Panc1 (cell line): ENCODE data around the gene MSI2. TPM values are rescaled to one million over a fixed set of nuclear protein-coding genes. Genes with fewer than 3 reads are reported as not detected.

Experiments used
- ATAC-seq: fragments of 200-7000 bp; cut with Tn5 transposase; 2 replicates; pipeline ENCODE4 v1.9.1; 2020; ENCODE audit warnings: mild to moderate bottlenecking, moderate library complexity
- BruUV-seq: library from RNA; stranded (reverse); fragments of 400-500 nt; replicated peaks from 2 replicates; lab custom pipeline; 2021; lab: Mats Ljungman, UMichigan
- CTCF ChIA-PET: fragments of 300-600 bp; sonication (Branson Sonifier 250); formaldehyde crosslinking; loops from one replicate; lab custom pipeline; 2022; ENCODE audit warnings: antibody characterized with exemption; lab: Charles Lee
- POLR2A ChIA-PET: fragments of 300-600 bp; sonication (Branson Sonifier 250); formaldehyde crosslinking; loops from one replicate; lab custom pipeline; 2022; ENCODE audit warnings: antibody characterized with exemption; lab: Charles Lee
- DNase-seq: peaks from one replicate; pipeline ENCODE4 v3.0.0-alpha.2; 2010; ENCODE audit warnings: low read depth, low spot score
- H3K27ac ChIP-seq: 2 replicates; pipeline ENCODE4 v1.5.1; 2011; ENCODE audit warnings: mild to moderate bottlenecking, low read length, inconsistent platforms
- H3K27me3 ChIP-seq: fragments of 200-500 bp; sonication (Bioruptor generic); 2 replicates; pipeline ENCODE4 v1.6.0; 2014; ENCODE audit warnings: low read length, inconsistent platforms; ENCODE audit not compliant: control insufficient read depth, insufficient read depth
- H3K36me3 ChIP-seq: fragments of 200-500 bp; sonication (Bioruptor generic); 2 replicates; pipeline ENCODE4 v1.5.1; 2014; ENCODE audit warnings: inconsistent platforms, mild to moderate bottlenecking, low read length, moderate library complexity; ENCODE audit not compliant: control insufficient read depth, insufficient read depth
- H3K4me1 ChIP-seq: 2 replicates; pipeline ENCODE4 v1.5.1; 2011; ENCODE audit warnings: inconsistent platforms, mild to moderate bottlenecking, low read length, moderate library complexity; ENCODE audit not compliant: control insufficient read depth, insufficient read depth
- H3K4me3 ChIP-seq, 2 experiments: 2 replicates each; pipeline ENCODE4 v1.5.1; 2011 to 2012; ENCODE audit warnings: low read depth in 2 of 2, low read length in 2 of 2, mild to moderate bottlenecking in 2 of 2, inconsistent platforms in 1 of 2, moderate library complexity in 1 of 2
- H3K9me3 ChIP-seq: fragments of 200-500 bp; sonication (Bioruptor generic); 2 replicates; pipeline ENCODE4 v1.5.1; 2014; ENCODE audit warnings: low read depth, mild to moderate bottlenecking, inconsistent platforms, low read length, moderate library complexity; ENCODE audit not compliant: control insufficient read depth, insufficient read depth
- CTCF ChIP-seq: fragments of 450-650 bp; IDR thresholded peaks from 2 replicates; pipeline ENCODE4 v1.5.1; 2017; ENCODE audit warnings: mild to moderate bottlenecking
- POLR2AphosphoS5 ChIP-seq: IDR thresholded peaks from 2 replicates; pipeline ENCODE4 v1.6.1; 2012; ENCODE audit warnings: mild to moderate bottlenecking, low read depth, low read length, moderate library complexity
- REST ChIP-seq, 2 experiments: IDR thresholded peaks; 2 replicates each; pipeline ENCODE4 v1.6.1; 2011 to 2012; ENCODE audit warnings: low read depth in 2 of 2, control low read depth in 1 of 2, low read length in 1 of 2, mild to moderate bottlenecking in 1 of 2, moderate library complexity in 1 of 2; ENCODE audit not compliant: insufficient read depth in 1 of 2
- SIN3A ChIP-seq: IDR thresholded peaks from 2 replicates; pipeline ENCODE4 v1.6.1; 2012; ENCODE audit warnings: low read depth, mild to moderate bottlenecking, low read length, moderate library complexity, borderline replicate concordance; ENCODE audit not compliant: insufficient read depth
- TCF7L2 ChIP-seq: IDR thresholded peaks from 2 replicates; pipeline ENCODE4 v1.6.1; 2011; ENCODE audit warnings: mild to moderate bottlenecking, low read depth, low read length, inconsistent platforms
- in situ Hi-C: cut with HindIII; loops from 2 replicates; pipeline ENCODE4 v1.10.0; 2016; ENCODE audit warnings: low sequenced_read_pairs, low pct_unique_long_range_greater_than_20kb
- intact Hi-C: fragments of 100-400 bp; cut with micrococcal nuclease; formaldehyde crosslinking; loops from one replicate; pipeline ENCODE4 v1.10.0; 2022; ENCODE audit not compliant: unreplicated experiment
- total RNA-seq: library from RNA; stranded (reverse); gene quantifications from one replicate; pipeline ENCODE4 v1.2.1, GENCODE V29; 2021; ENCODE audit not compliant: unreplicated experiment

Gene MSI2
- total RNA-seq, 1 experiment from 2014 or later, result 38.5 TPM

GRCh38 chr17:57279432-57279831, 23.1 kb downstream of the MSI2 start:
- BruUV-seq, result no TSS peak
- H3K4me3 ChIP-seq, result no peak overlapping the region

GRCh38 chr17:57281887-57282286, 25.6 kb downstream of the MSI2 start:
- ChIA-PET POLR2A (interaction anchor here (0.5 to 0.6 kb wide), 2 partner anchors 25 to 363 kb away, joined by 3 read pairs; no protein-coding TSS in a partner anchor), CTCF (interaction anchor here (0.5 kb wide), 1 partner anchor 665 kb away, joined by 8 read pairs; no protein-coding TSS in a partner anchor)
- TF ChIP-seq POLR2AphosphoS5 (no peak), REST (IDR thresholded peaks at IDR 0.05; ENCODE audit: insufficient read depth in 1 of 2, low read depth in 2 of 2, low read length in 1 of 2) (no peak), CTCF (no peak), TCF7L2 (no peak), SIN3A (no peak)

More at GRCh38 chr17:57279432-57279831, 23.1 kb downstream of the MSI2 start:
- ATAC-seq (no peak), DNase-seq (no peak)
- in situ Hi-C loops, result no loop called here
- POLR2A ChIA-PET, result interaction anchor here (0.5 kb wide), 1 partner anchor 193 kb away, joined by 4 read pairs; no protein-coding TSS in a partner anchor
- no peaks in the 10 kb centered on the region for H3K36me3 ChIP-seq
- no peaks in the 10 kb centered on the region for H3K9me3 ChIP-seq
- CTCF ChIA-PET, result no interaction called here
- H3K4me1 ChIP-seq, result no peaks in the 10 kb centered on the region
- no peak overlapping the region for H3K27ac ChIP-seq
- intact Hi-C loops, result no loop called here
- TF ChIP-seq REST (IDR thresholded peaks at IDR 0.05; ENCODE audit: insufficient read depth in 1 of 2, low read depth in 2 of 2, low read length in 1 of 2) (no peak), TCF7L2 (no peak), SIN3A (no peak), CTCF (no peak)
- no peaks in the 10 kb centered on the region for H3K27me3 ChIP-seq

More at GRCh38 chr17:57281887-57282286, 25.6 kb downstream of the MSI2 start:
- Histone ChIP-seq H3K9me3 (no peaks in the 10 kb centered on the region), H3K4me1 (no peaks in the 10 kb centered on the region), H3K36me3 (no peaks in the 10 kb centered on the region), H3K27me3 (no peaks in the 10 kb centered on the region), H3K4me3 (no peak overlapping the region), H3K27ac (no peak overlapping the region)
- ATAC-seq (no peak), DNase-seq (no peak)
- intact Hi-C loops (no loop called here), in situ Hi-C loops (no loop called here)
- no TSS peak for BruUV-seq
